ENCODE data around the gene NMT1. TPM values are rescaled to one million over a fixed set of nuclear protein-coding genes. Genes with fewer than 3 reads are reported as not detected.
A peak's percentile ranks its signal among the peaks of the same experiment; 100 is the strongest.

The NMT1 gene
- total and polyA plus RNA-seq, 2 of the 13 experiments (the other 11 are each of a cell fraction or from before 2014, with no cell fraction given): 75.7 to 142 TPM

GRCh38 chr17:45101883-45102811 lies 41.0 kb downstream of the NMT1 start (continued):
- TF ChIP-seq ZNF639 (CRISPR knock-in tag; conservative IDR thresholded peaks at IDR 0.05) (0 out of 2 replicates have a peak, but pooled peaks have one; percentile 18), SMC3 (IDR thresholded peaks at IDR 0.05; ENCODE audit: low read length) (peak; percentile 1; the same call in 1 of the 2 replicates), TEAD2 (CRISPR knock-in tag; IDR thresholded peaks at IDR 0.05) (no peak), CHD4 (IDR thresholded peaks at IDR 0.05; ENCODE audit: borderline replicate concordance, low read length) (no peak), ISX (CRISPR knock-in tag; conservative IDR thresholded peaks at IDR 0.05) (no peak), STAT6 (CRISPR knock-in tag; IDR thresholded peaks at IDR 0.05; ENCODE audit: borderline replicate concordance) (0 out of 2 replicates have a peak, but pooled peaks have one; percentile 54), MBD4 (IDR thresholded peaks at IDR 0.05; ENCODE audit: borderline replicate concordance, low read length) (no peak), DZIP1 (CRISPR knock-in tag; IDR thresholded peaks at IDR 0.05) (no peak), ZC3H13 (CRISPR knock-in tag; IDR thresholded peaks at IDR 0.05) (no peak), SP2 (CRISPR knock-in tag; IDR thresholded peaks at IDR 0.05) (no peak), ZNF142 (CRISPR knock-in tag; IDR thresholded peaks at IDR 0.05) (no peak), SMARCC2 (IDR thresholded peaks at IDR 0.05) (no peak), ZFP36L1 (CRISPR knock-in tag; IDR thresholded peaks at IDR 0.05) (0 out of 2 replicates have a peak, but pooled peaks have one; percentile 75), PLSCR1 (CRISPR knock-in tag; IDR thresholded peaks at IDR 0.05; ENCODE audit: borderline replicate concordance) (no peak)

Measured in HepG2 (cell line).